Aorta (tissue), 5 donors: ENCODE results near the gene OAS2. TPM values are rescaled to one million over a fixed set of nuclear protein-coding genes. Genes with fewer than 3 reads are reported as not detected.

Experiments used
- ATAC-seq: fragments of 200-7000 bp; cut with Tn5 transposase; one replicate; pipeline ENCODE4 v1.9.1; 2022; ENCODE audit warnings: moderate library complexity; ENCODE audit not compliant: low FRiP score
- DNase-seq, 2 donors: peaks; one replicate each; pipeline ENCODE4 v3.0.0-alpha.2; 2020
- H3K27ac ChIP-seq, 2 donors: one replicate each; pipeline ENCODE4 v1.5.1; 2013; ENCODE audit warnings: low read length in 2 of 2, mild to moderate bottlenecking in 2 of 2, moderate library complexity in 2 of 2, control low read depth in 1 of 2, inconsistent platforms in 1 of 2, low read depth in 1 of 2
- H3K27me3 ChIP-seq, 2 donors: one replicate each; pipeline ENCODE4 v1.6.1; 2013; ENCODE audit warnings: control low read depth in 1 of 2, low read length in 1 of 2, mild to moderate bottlenecking in 1 of 2, moderate library complexity in 1 of 2; ENCODE audit not compliant: insufficient read depth in 2 of 2, control insufficient read depth in 1 of 2
- H3K36me3 ChIP-seq, 2 donors: one replicate each; pipeline ENCODE4 v1.6.1; 2013; ENCODE audit warnings: control low read depth in 1 of 2, low read length in 1 of 2, mild to moderate bottlenecking in 1 of 2; ENCODE audit not compliant: insufficient read depth in 2 of 2, control insufficient read depth in 1 of 2
- H3K4me1 ChIP-seq, 2 donors: one replicate each; pipeline ENCODE4 v1.6.1; 2013; ENCODE audit warnings: low read length in 2 of 2, control low read depth in 1 of 2, mild to moderate bottlenecking in 1 of 2, moderate library complexity in 1 of 2; ENCODE audit not compliant: insufficient read depth in 2 of 2, control insufficient read depth in 1 of 2
- H3K4me3 ChIP-seq, 2 donors: one replicate each; pipeline ENCODE4 v1.5.1; 2013; ENCODE audit warnings: low read length in 2 of 2, control low read depth in 1 of 2, mild to moderate bottlenecking in 1 of 2
- H3K9me3 ChIP-seq: one replicate; pipeline ENCODE4 v1.6.1; 2013; ENCODE audit warnings: mild to moderate bottlenecking, low read length; ENCODE audit not compliant: control insufficient read depth
- WGBS, 2 donors: extraction: QIAGEN DNeasy Blood & Tissue Kit; methylation state at CpG; one replicate each; pipeline ENCODE4 v1.1.7; 2013; 5-methylcytosine and 5-hydroxymethylcytosine counted together
- intact Hi-C, 2 donors: fragments of 100-400 bp; cut with DNase I; formaldehyde crosslinking; loops; one replicate each; pipeline versions ENCODE4 v1.14.2 to v1.15.0; 2022
- polyA plus RNA-seq, 2 donors: library from polyadenylated mRNA; stranded (reverse); fragments of 200-250 nt; gene quantifications; one replicate each; pipeline ENCODE4 v1.2.3, GENCODE V29; 2013
- total RNA-seq, 2 donors: library from RNA; stranded (reverse); fragmentation: NEBNext Ultra II Directional; extraction: Animal tissue kit (Norgen Biotek cat#: 25700); gene quantifications; one replicate each; pipeline ENCODE4 v1.2.1, GENCODE V29; 2021
- donor health status: healthy with polysubstance abuse.
- donor health status: Bipolar disorder and iron deficiency.
- donor health status: DM: no; HTN: no; CAD: no.
- donor health status: DM: no; HTN: no; CAD: no.
- donor health status: DM: yes; HTN: yes; CAD: no.

Gene OAS2
- total and polyA plus RNA-seq, 4 donors: 4.8 to 18.6 (median 10.4) TPM

- intact Hi-C loops: no loop called here
- 40 to 44% methylated on average over 2 of the region's 2 CpGs for WGBS, 2 donors
- no peaks in the 10 kb centered on the region for H3K36me3 ChIP-seq
These were observed 32.4 kb downstream of the OAS2 start for GRCh38 chr12:113010701-113011100.

GRCh38 chr12:113014565-113014964 is 36.2 kb downstream of the OAS2 start:
- Histone ChIP-seq H3K27ac (no peak overlapping the region), H3K27me3 (no peaks in the 10 kb centered on the region), H3K4me1 (no peaks in the 10 kb centered on the region), H3K36me3 (no peaks in the 10 kb centered on the region), H3K4me3 (no peak overlapping the region), H3K9me3 (no peaks in the 10 kb centered on the region)
- WGBS, 2 donors: 55 to 67% methylated on average over 9 of the region's 9 CpGs
- intact Hi-C loops: no loop called here
- no peak for ATAC-seq
- no peak for DNase-seq

More at GRCh38 chr12:113010701-113011100, 32.4 kb downstream of the OAS2 start:
- no peak overlapping the region for H3K27ac ChIP-seq
- no peak for ATAC-seq
- no peaks in the 10 kb centered on the region for H3K4me1 ChIP-seq
- H3K4me3 ChIP-seq: no peak overlapping the region
- no peak for DNase-seq
- no peaks in the 10 kb centered on the region for H3K9me3 ChIP-seq
- H3K27me3 ChIP-seq: no peaks in the 10 kb centered on the region

- ATAC-seq: no peak
- H3K4me1 ChIP-seq: no peaks in the 10 kb centered on the region
- H3K36me3 ChIP-seq: no peaks in the 10 kb centered on the region
- intact Hi-C loops: no loop called here
- no peak overlapping the region for H3K27ac ChIP-seq
- no peak overlapping the region for H3K4me3 ChIP-seq
- WGBS, 2 donors: 60 to 66% methylated on average over 5 of the region's 5 CpGs
- H3K9me3 ChIP-seq: no peaks in the 10 kb centered on the region
- DNase-seq: no peak
- no peaks in the 10 kb centered on the region for H3K27me3 ChIP-seq
These were observed 38.5 kb downstream of the OAS2 start for GRCh38 chr12:113016796-113017195.

GRCh38 chr12:113019025-113019424 is 40.7 kb downstream of the OAS2 start:
- Histone ChIP-seq H3K27ac (no peak overlapping the region), H3K36me3 (no peaks in the 10 kb centered on the region), H3K4me3 (no peak overlapping the region), H3K9me3 (no peaks in the 10 kb centered on the region), H3K4me1 (no peaks in the 10 kb centered on the region), H3K27me3 (no peaks in the 10 kb centered on the region)
- 42 to 50% methylated on average over 4 of the region's 4 CpGs for WGBS, 2 donors
- DNase-seq (no peak), ATAC-seq (no peak)
- intact Hi-C loops: no loop called here

GRCh38 chr12:113021500-113021899 is 43.2 kb downstream of the OAS2 start:
- Histone ChIP-seq H3K27me3 (no peaks in the 10 kb centered on the region), H3K4me1 (no peaks in the 10 kb centered on the region), H3K27ac (no peak overlapping the region), H3K36me3 (no peaks in the 10 kb centered on the region), H3K9me3 (peaks cover 1% of the 10 kb centered on the region), H3K4me3 (no peak overlapping the region)
- ATAC-seq (no peak), DNase-seq (no peak)
- WGBS, 2 donors: 84 to 89% methylated on average over 1 of the region's 1 CpG
- intact Hi-C loops: no loop called here

- WGBS, 2 donors: 84 to 85% methylated on average over 3 of the region's 3 CpGs
- Histone ChIP-seq H3K27me3 (no peaks in the 10 kb centered on the region), H3K4me1 (no peaks in the 10 kb centered on the region), H3K27ac (no peak overlapping the region), H3K9me3 (peaks cover 1% of the 10 kb centered on the region), H3K36me3 (no peaks in the 10 kb centered on the region), H3K4me3 (no peak overlapping the region)
- ATAC-seq (no peak), DNase-seq (no peak)
- intact Hi-C loops: no loop called here
These were observed 44.4 kb downstream of the OAS2 start for GRCh38 chr12:113022563-113023297.

- no peaks in the 10 kb centered on the region for H3K4me1 ChIP-seq
- no peaks in the 10 kb centered on the region for H3K27me3 ChIP-seq
- H3K36me3 ChIP-seq: no peaks in the 10 kb centered on the region
- H3K4me3 ChIP-seq: no peak overlapping the region
- H3K9me3 ChIP-seq: peaks cover 1% of the 10 kb centered on the region
- no peak overlapping the region for H3K27ac ChIP-seq
- DNase-seq (no peak), ATAC-seq (no peak)
- 50 to 60% methylated on average over 4 of the region's 4 CpGs for WGBS, 2 donors
- intact Hi-C loops: no loop called here
These were observed 49.4 kb downstream of the OAS2 start for GRCh38 chr12:113027726-113028125.

GRCh38 chr12:113030875-113031525 is 52.7 kb downstream of the OAS2 start:
- Histone ChIP-seq H3K9me3 (no peaks in the 10 kb centered on the region), H3K36me3 (no peaks in the 10 kb centered on the region), H3K4me3 (no peak overlapping the region), H3K27ac (no peak overlapping the region), H3K27me3 (no peaks in the 10 kb centered on the region), H3K4me1 (no peaks in the 10 kb centered on the region)
- ATAC-seq: peak; percentile 64
- no peak for DNase-seq
- intact Hi-C loops: loop anchor here in 1 of 2 donors (5.0 kb wide), 1 partner anchor 129 kb away; no protein-coding TSS in a partner anchor
- WGBS, 2 donors: 9 to 11% methylated on average over 9 of the region's 9 CpGs

- 72 to 75% methylated on average over 4 of the region's 4 CpGs for WGBS, 2 donors
- H3K4me3 ChIP-seq: no peak overlapping the region
- H3K27me3 ChIP-seq: no peaks in the 10 kb centered on the region
- no peak for ATAC-seq
- H3K27ac ChIP-seq: no peak overlapping the region
- no peaks in the 10 kb centered on the region for H3K36me3 ChIP-seq
- intact Hi-C loops: no loop called here
- no peaks in the 10 kb centered on the region for H3K4me1 ChIP-seq
- DNase-seq: no peak
- peaks cover 3% of the 10 kb centered on the region for H3K9me3 ChIP-seq
These were observed 61.7 kb downstream of the OAS2 start for GRCh38 chr12:113039911-113040445.
